ENCODE results near the gene AKT3.
"Not testable (repeated sequence)": the region's sequence is repeated elsewhere in the genome, so short reads cannot be mapped to it uniquely, and the experiment has no call there.

AKT3 gene

DNA sequence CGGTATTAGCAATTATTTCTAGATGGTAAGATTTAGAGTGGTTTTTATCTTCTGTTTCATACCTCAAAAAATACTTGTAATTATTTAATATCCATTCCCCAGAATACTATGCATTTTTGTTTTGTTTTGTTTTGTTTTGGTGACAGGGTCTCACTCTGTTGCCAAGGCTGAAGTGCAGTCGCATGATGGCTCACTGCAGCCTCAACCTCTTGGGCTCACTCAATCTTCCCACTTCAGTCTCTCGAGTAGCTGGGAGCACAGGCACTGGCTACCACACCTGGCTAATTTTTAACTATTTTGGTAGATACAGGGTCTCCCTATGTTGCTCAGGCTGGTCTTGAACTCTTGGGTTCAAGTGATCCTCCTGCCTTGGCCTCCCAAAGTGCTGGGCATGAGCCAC, 252.7 kb downstream of the AKT3 start:
- DNase-seq (ENCODE audit: low read depth) = no peak

DNA sequence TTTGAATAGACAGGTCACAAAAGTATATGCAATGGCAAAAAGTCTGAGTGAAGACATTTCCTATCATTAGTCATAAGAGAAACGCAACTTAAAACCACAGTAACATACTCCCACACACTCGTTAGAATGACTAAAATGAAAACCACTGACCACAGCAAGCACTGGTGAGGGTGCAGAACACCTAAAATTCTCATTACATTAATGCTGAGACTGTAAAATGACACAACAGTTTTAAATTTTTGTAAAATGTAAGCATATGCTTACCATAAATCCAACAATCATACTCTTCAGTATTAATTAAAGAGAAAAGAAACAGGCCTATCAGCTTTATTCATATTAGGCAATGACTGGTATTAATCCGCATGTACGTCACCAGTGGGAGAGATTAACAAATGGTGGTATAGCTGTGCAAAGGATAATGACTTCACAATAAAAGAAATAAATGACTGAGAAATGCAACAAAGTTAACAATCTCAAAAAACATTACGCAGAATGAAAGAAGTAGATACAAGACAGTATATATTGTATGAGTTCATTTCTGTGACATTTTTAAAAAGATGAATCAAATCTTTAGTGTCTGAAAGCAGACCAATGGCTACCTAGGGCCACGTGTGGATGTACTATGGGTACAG, 253.5 kb downstream of the AKT3 start:
- no peak for DNase-seq (ENCODE audit: low read depth)

DNA sequence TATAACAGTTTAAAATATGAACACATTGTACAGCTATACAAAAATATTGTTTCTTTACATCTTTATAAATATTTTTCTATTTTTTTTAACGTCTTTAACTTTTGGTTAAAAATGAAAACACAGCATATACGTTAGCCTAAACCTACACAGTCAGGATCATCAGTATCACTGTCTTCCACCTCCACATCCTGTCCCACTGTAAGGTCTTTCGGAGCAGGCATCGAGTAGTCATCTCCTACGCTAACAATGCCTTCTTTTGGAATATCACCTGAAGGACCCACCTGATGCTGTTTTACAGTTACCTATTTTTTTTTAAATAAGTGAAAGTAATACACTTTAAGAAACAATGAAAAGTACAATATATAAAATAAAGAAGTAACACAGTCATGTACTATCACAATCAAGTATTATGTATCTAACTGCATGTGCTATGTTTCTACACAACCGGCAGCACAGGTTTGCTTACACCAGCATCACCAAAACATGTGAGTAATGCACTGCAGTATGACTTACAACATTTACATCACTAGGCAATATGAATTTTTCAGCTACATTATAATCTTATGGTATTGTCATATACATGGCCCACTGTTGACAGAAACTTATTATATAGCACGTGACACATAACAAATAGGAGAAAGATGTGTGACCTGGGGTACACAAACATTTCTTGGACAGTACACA, 254.4 kb downstream of the AKT3 start:
- DNase-seq (ENCODE audit: low read depth) = no peak

DNA sequence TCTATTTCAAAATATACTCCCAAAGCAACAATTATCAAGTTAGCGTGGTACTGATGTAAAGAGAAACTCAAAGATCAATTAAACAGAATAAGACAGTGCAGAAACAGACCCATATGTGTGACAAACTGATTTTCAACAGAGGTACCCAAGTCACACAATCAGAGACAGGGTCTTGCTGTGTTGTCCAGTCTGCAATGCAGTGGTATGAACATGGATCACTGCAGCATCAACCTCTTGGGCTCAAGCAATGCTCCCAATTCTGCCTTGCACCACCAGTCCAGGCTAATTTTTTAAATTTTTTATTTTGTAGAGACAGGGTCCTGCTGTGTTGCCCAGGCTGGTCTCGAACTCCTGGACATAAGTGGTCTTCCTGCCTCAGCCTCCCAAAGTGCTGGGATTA, 255.6 kb downstream of the AKT3 start:
- DNase-seq (ENCODE audit: low read depth) = no peak

DNA sequence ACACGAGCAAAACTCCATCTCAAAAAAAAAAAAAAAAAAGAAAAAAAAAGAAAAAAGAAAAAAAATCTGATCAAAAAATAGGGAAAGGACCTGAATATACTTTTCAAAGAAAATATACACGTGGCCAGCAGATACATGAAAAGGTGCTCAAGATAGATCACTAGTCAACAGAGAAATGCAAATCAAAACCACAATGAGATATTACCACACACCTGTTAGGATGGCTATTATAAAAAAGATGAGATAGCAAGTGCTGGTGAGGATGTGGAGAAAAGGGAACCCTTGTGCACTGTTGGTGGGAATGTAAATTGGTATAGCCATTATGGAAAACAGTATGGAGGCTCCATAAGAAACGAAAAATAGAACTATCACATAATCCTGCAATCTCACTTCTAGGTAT, 260.8 kb downstream of the AKT3 start:
- not testable (repeated sequence) for DNase-seq (ENCODE audit: low read depth)

DNA sequence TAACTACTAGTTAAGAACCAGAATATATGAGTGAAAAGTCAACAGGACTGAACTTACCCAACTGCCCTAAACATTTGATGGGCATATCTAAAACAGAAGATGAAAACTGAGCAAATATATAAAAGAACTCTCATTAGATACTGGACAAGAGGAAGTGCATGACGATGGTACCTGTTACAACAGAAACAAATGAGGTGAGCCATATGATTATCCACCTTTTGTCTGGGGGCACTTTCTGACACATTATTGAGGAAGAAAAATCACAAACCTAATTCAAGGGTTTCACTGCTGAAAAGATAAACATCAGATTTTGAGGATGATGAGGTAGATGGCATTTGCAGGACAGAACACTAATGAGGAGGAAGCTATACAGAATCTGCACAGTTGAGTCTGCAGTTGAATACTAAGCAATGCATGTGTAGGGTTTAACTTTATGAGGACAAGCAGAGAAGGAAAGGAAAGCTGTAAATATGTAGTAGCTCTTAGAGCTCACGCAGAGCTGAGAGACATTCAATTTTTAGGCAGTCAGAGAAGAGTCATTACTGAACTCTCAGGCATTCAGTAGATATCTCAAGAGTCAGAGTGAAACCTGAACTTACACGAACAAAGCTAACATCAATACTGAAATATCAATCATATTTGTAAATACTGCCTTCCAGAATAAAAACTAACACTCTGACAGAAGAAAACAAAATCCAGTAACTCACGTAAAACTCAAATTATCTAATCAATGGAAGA, 262.1 kb downstream of the AKT3 start:
- DNase-seq (ENCODE audit: low read depth) = no peak

DNA sequence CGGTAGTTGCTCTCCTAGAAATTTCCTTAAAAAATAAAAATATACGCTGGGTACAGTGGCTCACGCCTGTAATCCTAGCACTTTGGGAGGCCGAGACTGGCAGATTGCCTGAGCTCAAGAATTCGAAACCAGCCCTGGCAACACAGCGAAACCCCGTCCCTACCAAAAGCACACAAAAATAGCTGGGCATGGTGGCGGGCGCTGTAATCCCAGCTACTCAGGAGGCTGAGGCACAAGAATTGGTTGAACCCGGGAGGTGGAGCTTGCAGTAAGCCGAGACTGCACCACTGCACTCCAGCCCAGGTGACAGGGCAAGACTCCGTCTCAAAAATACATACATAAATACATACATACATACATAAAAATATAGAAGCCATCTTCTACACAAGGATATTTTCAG, 262.8 kb downstream of the AKT3 start:
- no peak for DNase-seq (ENCODE audit: low read depth)

DNA sequence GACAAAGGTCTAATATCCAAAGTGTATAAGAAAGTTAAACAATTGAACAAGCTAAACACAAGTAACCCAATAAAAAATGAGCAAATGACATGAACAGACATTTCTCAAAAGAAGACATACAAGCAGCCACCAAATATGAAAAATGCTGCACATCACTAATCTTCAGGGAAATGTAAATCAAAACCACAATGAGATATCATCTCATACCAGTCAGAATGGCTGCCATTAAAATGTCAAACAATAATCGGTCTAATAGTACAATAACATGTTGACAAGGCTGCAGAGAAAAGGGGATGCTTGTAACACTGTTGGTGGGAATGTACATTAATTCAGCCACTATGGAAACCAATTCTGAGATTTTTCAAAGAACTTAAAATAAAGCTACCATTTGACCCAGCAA, 264.1 kb downstream of the AKT3 start:
- DNase-seq (ENCODE audit: low read depth) = no peak

DNA sequence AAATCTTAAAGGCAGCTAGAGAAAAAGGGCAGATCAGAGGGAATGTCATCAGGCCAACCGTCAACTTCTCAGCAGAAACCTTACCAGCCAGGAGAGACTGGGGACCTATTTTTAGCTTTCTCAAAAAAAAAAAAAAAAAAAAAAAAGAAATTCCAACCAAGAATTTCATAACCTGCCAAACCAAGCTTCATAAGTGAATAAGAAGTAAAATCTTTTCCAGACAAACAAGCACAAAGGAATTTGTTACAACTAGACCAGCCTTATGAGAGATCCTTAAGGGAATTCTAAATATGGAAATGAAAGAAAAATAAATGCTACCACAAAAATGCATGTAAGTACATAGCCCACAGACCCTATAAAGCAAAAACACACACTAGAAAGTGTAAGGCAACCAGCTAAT, 267.7 kb downstream of the AKT3 start:
- no peak for DNase-seq (ENCODE audit: low read depth)

DNA sequence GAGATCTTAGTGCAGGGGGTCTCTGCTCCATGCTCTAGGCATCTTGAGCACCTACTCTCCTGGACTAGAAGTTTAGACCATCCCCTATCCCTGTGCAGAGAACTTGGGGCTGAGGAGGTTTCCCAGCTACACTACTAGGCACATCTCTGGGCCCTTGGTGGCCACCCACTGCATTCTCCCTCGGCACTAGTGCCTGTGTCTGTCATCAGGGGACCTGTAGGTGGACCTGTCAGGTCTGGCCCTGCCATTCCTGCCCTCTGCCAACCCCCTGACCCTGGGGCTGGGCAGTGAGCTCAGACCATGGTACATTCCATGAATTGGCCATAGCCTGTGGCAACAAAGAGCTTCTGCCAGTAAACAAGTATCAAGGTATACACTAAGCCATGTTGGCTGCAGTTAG, 269.1 kb downstream of the AKT3 start:
- DNase-seq (ENCODE audit: low read depth) = no peak

DNA sequence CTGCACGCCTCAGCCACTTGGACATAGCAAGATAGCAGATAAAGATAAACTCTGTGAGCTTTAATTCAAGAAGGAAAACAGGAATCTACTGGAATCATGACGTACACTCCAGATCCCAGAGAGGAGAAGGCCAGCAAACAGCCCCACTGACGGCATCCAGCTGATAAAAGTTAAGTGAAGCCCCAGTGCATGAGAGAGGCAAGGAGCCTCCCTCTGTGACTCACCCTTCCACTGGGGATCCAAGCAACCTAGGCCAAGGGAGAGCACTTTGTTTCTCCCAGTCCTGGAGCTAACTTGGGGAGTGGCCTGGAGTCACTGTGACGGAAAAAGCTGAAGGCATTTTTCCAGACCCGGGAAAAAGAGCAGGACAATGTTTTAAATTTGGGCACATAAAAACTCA, 270.0 kb downstream of the AKT3 start:
- DNase-seq (ENCODE audit: low read depth) = no peak

DNA sequence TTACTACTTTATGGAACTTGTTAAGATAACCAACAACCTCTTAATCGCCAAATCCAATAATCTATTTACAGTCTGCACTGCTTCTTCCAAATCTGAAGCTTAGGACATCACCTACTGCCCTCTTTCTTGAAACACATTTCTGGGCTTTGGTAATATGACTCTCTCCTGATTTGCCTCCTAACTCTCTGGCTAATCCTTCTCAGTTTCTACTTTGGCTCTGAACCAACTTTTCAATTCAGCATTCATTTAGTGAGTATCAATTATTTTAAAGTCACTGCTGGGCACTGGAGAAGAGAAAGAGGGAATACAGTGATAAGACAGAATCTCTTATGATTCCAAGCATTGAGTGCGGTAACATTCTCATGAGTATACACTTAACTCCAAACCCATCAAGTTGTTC, 275.0 kb downstream of the AKT3 start:
- no peak for DNase-seq (ENCODE audit: low read depth)

DNA sequence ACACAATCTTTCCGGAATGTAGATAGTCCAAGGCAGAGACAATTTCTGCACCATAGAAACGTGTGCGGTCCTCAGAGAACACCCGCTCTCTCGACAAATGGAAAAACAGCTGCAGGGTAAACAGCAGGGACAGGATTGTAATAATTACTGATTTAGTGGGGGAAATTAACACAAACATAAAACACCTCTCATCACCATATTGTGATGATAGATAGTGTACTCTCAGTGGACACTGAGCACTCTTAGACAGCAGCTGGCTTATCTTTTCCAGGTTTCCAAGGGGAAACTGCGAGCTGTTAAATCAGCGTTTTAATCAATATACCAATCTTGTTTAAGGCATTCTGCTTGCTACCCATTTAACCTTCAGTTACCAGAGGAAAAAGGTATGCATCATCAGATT, 277.1 kb downstream of the AKT3 start:
- DNase-seq (ENCODE audit: low read depth) = no peak

DNA sequence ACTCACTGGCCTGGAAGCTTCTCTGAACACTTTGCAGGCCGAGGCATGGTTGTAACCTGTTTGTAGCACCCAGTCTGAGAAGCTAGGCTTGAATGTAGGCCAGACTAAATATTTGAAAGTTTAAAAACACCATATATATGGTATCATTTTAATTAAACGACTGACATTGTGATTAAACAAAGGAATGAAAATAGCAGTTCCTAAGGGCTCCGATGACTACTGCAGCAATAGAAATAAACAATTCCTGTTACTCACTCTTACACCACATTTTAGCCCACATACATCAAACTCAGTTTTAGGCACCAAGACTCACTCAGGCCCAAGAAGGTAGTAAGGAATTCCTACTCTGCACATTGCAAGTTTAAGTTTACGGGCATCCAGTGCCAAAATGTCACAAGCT, 281.2 kb downstream of the AKT3 start:
- no peak for DNase-seq (ENCODE audit: low read depth)

DNA sequence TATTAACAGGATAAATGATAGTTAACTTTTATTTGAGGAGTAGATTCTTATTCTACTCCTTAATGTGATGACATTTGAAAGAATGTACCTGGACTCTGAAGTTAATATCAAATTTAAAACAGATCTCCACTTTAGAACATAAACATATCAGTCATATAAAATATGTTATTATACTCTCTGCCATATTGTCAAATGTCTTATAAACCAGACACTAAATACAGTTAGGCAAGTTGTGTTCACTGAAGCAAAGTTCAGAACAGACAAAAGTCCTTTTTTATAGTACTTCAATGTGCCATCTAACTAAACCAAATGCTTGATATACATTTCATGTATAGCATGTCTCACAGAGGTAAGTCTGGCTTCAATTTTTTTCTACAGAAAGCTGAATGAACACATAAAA, 285.2 kb downstream of the AKT3 start:
- no peak for DNase-seq (ENCODE audit: low read depth)

DNA sequence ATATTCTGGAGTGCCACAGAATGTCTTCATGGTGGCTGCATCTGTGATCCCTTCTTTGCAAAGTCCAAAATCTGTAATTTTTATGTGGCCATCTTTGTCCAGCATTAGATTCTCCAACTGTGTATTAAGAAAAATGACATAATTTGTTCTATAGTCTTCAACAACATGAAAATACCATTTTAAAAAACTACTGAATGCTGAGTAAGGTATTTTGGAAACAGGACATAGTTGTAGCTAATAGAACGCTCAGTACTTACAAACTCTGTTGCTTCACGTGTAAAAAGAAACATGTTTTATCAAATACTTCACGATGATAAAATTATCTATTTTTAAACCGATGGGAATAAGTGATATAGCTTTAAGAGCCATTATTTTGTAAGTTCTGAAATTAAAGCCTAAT, 286.3 kb downstream of the AKT3 start:
- DNase-seq (ENCODE audit: low read depth) = no peak

DNA sequence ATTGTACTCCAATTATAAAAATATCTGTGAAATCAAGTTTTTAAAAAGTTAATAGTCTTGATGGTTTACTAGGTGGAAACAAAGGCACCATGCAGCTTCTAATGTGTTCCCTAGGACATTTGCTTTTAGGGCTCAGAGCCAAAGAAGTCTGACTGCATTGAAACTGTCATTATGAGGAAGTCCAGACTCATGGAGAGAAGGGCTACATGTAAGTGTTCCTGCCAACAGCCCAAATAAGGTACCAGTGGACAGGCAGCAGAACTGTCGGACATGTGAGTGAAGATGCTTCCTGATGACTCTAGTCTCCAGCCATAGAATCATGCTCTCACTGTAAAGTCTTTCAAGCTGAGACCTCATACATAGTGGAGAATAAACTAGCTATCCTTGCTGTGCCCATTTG, 287.6 kb downstream of the AKT3 start:
- DNase-seq (ENCODE audit: low read depth) = no peak

DNA sequence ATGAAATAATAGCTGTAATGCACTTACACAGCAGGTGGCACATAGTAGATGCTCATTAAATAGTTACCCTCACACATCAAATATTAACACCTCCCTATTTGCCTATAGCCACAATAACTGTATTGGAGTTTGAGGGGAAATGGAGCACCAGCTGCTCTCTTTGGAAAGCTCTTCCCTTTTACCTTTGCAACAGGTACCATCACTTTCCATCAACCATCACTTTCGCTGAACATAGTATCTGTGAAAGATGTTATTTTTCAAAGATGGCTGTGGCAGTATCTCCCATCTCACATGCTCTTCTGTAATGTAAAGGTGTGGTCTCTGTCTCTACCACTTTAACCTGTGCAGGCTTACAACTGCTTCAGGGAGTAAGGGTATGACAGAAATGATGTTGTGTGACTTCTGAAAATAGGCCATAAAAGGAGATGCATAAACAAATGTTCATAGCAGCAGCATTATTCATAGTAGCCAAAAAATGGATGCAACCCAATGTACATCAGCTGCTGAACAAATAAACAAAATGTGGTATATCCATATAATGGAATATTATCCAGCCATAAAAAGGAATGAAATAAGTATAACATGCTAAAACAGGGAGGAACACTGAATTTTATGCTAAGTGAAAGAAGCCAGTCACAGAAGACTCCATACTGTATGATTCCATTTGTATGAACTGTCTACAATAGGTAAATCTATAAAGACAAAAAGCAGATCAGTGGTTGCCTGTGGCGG, 288.3 kb downstream of the AKT3 start:
- DNase-seq (ENCODE audit: low read depth) = no peak

DNA sequence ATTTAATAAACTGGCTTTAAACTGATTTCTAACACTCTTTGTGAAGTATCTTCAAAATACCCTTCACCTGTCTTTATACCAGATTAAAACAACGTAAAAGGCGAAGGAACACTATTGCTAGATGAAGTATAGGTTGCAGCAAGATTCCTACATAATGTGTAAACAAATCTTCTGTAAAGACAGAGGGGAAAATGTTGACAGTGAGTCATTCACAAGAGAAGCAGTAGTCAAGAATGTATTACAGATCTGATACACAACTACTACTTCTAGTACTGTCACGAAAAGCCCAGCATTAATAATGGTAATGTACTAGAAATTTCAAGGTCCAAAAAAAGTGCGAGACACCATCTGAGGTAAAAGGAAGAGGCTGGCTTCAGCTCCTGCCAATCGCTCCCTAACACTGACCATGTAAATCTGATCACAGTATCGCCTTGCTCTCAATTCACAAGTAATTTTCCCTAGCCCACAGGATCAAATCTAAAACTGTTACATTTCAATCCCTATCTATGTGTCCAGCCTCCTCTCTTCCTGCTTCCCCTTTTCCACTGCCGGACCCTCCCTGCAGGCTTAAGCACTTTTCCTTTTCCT, 290.4 kb downstream of the AKT3 start:
- DNase-seq (ENCODE audit: low read depth) = no peak

DNA sequence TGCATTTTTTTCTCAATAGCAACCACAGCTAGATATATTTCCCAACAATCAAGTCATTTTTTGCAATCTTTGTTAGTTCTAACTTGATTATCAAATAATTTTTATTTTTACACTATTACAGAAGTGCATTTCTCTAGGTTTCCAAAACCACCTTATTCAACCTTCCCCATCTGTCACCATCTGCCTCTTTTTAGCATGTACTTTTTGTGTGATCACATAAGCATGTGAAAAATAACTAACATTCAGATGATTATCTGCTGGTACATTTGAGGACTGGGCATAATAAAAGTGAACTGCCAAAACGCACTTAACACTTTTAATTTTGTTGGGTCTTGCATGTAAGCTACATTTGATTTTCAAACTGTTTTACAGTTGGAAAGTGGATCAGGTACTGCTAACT, 291.5 kb downstream of the AKT3 start:
- DNase-seq (ENCODE audit: low read depth) = no peak

DNA sequence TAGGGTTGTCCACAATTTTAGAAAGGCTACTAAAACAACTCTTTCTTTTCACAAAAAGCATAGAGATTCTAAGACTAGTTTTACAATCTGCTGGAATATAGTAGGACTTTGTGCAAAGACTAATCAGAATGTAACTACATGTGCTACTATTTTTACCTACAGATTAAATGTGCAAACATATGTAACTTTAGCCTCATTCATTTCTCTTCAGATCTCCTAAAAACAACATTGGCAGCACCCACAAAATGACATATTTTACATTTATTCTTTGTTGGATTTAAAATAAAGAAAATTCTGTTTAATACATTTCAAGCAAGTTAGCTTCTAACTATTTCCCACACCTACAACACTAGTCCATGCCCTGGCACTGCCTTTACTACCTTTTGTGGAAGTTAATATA, 292.2 kb downstream of the AKT3 start:
- DNase-seq (ENCODE audit: low read depth) = no peak

DNA sequence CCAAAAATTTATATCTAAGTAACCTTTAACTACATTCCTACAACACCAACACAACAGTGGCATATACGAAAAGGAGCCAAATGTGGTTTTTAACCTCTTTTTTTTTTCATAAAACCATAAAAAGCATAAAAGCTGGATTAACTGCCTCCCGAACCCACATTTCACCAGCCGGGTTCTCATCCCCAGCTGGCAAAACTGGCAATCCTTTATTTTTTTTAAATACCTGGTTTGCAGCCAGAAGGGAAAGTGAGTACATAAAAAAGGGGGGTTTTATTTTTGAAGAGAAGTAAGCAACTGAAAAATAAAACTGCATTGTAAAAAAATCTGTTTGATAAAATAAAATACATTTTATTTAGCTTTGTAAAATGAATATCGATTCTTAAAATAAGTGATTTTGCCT, 295.4 kb downstream of the AKT3 start:
- no peak for DNase-seq (ENCODE audit: low read depth)

DNA sequence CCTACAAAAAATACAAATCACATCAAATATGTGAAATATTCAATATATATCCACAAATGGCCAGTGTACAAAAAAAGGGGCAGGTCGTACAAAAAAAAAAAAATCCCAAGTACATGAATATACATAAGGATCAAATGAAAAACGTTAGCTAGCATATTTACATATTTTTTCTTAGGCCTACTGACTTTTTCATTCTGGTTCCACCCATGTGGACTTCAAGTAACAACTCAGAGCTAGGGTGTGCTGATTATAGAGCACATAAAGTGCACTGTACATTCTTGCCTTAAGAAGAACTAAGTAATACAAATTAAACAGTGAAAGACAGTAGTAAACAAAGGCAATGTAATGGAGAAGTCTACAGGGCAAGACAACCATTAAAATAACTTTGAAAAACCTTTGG, 297.0 kb downstream of the AKT3 start:
- DNase-seq (ENCODE audit: low read depth) = no peak

Data from stimulated activated CD8-positive, alpha-beta memory T cell treated with anti-CD3 and anti-CD28 coated beads, Interleukin-4, amount 100 ng/mL, for 24 hours (primary cell).